HG02884 (cell line): ENCODE data around the gene PHTF1.

Experiments
- ATAC-seq: cut with Tn5 transposase; IDR thresholded peaks from one replicate; pipeline ENCODE4 v1.9.1; 2021; ENCODE audit warnings: mild to moderate bottlenecking, moderate library complexity; ENCODE audit not compliant: unreplicated experiment

The PHTF1 gene

DNA sequence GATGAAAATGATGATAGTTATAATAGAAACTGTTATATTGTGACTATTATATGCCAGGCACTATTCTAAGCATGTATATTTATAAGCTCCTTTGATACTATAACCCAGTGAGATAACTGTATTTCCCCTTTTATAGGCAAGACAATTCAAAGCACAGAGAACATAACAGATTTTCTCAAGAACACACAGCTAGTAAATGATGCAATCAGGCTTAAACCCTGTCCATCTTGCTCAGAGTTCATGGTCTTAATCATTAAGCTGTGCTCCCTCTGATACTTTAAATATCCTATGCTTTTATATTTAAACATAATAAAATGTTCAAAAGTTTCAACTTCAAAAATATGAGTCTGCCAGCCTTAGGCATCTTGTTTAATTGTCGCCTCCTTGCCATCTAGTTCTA lies 88.6 kb downstream of the PHTF1 start:
- no peak for ATAC-seq

GRCh38 chr1:113669988-113670387 lies 89.3 kb downstream of the PHTF1 start:
- no peak for ATAC-seq

DNA sequence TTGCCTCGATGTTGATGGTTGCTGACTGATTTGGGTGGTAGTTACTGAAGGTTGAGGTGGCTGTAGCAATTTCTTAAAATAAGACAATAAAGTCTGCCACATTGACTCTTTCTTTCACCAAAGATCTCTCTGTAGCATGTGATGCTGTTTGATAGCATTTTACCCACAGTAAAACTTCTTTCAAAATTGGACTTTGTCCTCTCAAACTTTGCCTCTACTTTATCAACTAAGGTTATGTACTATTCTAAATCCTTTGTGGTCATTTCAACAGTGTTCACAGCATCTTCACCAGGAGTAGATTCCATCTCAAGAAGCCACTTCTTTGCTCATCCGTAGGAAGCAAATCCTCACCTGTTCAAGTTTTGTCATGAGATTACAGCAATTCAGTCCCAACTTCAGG lies 93.2 kb downstream of the PHTF1 start:
- no peak for ATAC-seq

DNA sequence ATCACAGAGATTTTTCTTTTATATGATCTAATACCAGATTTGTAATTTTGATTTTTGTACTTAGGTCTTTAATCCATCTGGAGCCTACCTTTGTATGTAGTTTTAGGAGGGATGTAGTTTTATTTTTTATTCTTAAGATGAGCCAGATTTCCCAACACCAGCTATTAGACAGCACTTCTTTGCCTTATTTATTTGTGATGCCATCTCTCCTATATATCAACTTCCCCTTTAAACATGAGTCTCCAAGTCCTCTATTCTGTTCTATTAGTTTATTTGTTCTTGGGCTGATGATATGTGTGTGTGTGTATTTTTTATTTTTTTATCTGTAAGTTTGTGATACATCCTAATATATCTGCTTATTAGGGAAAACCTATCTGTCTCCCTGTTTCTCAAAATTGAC lies 94.2 kb downstream of the PHTF1 start:
- ATAC-seq: no peak

DNA sequence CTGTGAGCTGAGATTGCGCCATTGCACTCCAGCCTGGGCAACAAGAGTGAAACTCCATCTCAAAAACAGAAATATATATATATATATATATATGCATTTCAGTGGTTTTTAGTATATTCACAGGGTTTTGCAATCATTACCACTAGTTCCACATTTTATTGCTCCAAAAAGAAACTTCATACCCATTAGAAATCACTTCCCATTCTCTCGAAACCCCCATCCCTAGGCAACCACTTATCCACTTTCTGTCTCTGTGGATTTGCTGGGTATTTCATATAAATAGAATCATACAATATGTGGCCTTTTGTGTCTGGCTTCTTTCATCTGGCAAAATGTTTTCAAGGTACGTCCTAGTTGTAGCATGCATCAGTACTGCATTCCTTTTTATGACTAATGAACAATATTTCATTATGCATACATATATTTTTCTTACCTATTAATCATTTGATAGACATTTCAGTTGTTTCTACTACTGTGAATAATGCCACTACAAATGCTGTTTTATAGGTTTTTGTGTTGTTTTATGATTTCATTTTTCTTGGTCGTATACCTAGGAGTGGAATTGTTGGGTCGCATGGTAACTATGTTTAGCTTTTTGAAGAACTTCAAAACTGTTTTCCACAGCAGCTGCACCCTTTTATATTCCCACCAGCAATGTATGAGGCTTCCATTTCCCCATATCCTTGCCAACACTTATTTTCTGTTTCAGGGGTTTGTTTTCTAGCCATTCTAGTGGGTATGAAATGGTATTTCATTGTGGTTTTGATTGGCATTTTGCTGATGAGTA lies 95.9 kb downstream of the PHTF1 start:
- ATAC-seq: no peak

DNA sequence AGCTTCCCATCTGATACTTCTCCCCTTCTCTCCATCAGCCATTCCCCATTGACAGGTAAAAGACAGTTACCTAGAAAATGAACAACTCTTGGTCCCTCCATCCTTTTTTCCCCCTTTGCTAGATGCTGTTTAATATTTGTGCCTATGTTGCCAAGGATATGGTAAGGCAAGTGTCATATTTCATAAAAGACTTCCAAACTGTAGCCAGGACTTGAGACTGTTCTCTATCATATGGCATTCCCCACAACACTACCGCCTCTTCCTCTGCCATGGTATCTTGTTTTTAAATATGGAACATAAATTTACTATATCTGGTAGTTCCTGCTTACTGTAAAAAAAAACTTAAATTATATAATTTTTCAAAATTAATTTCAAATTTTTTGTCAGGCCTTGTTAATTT lies 97.2 kb downstream of the PHTF1 start:
- no peak for ATAC-seq

GRCh38 chr1:113660088-113660487 lies 99.2 kb downstream of the PHTF1 start:
- ATAC-seq: no peak

GRCh38 chr1:113659556-113659955 lies 99.7 kb downstream of the PHTF1 start:
- ATAC-seq: no peak

- ATAC-seq: no peak
Observed at GRCh38 chr1:113659035-113659434, 100.3 kb downstream of the PHTF1 start.

- ATAC-seq: no peak
Observed at GRCh38 chr1:113657556-113658063, 101.7 kb downstream of the PHTF1 start.

GRCh38 chr1:113657126-113657525 lies 102.2 kb downstream of the PHTF1 start:
- no peak for ATAC-seq

DNA sequence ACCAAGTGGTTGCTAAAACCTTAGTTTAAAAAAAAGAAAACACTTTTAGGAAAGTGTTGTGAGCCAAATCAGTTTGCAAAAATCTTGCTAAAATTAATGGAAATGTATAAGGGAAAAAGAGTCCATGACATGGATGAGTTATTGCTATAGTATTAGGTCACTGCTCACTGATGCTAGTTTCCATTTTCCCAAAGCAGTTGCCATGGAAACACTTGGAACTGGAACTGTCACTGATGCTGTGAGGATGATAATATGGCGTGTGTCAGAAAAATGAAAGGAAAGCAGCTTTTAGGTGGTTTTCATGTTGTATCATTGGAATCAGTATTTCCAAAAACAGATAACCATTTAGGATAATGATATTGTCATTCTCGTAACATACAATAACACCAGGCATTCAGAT lies 104.4 kb downstream of the PHTF1 start:
- no peak for ATAC-seq

- no peak for ATAC-seq
Observed at GRCh38 chr1:113653741-113654140, 105.5 kb downstream of the PHTF1 start.

DNA sequence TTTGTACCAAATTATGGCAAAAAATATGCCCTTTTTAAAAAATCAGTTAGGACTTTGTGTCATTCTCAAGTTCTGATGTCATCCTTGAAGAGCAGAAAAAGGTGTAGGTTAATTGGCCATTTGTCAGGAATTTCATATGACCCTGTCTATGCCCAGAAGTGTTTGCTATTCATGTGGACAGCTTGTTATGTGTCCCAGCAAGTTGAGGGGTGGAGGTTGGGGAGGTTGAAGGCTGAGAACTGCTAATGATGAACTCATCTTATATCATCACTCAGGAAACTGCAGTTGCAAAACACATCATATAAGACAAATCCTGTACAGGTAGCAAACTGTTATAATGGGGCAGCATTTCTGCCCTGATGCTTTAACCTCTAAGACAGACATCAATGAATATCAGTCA lies 106.5 kb downstream of the PHTF1 start:
- ATAC-seq: no peak

DNA sequence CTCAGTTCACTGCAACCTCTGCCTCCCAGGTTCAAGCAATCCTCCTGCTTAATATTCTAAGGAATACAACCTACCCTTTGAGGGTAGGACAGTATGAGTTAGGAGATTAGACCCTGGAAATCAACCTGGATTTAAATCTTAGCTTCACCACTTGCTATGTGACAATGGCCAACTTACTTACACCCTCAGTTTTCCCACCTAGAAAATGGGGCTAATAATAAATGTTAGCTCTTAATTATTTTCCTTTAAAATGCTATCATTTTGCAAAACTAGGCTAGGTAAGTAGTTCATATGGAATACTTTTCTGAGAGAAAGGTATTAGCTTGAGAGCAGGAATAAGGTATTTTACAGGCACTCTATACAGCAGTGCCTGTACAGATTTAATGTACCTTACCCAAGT lies 110.8 kb downstream of the PHTF1 start:
- ATAC-seq: no peak

GRCh38 chr1:113647164-113647563 lies 112.1 kb downstream of the PHTF1 start:
- no peak for ATAC-seq
